GM12872 (cell line): ENCODE measurements around the gene STXBP5.

Experiments
- CTCF ChIP-seq: IDR thresholded peaks from 3 replicates; pipeline ENCODE4 v1.5.1; 2011; ENCODE audit warnings: low read depth, mild to moderate bottlenecking, low read length, moderate library complexity; ENCODE audit not compliant: insufficient read depth

The STXBP5 gene

GRCh38 chr6:147231589-147231988 is 27.4 kb downstream of the STXBP5 start:
- no peak for TF ChIP-seq CTCF

- no peak for TF ChIP-seq CTCF
These were observed 30.5 kb downstream of the STXBP5 start for GRCh38 chr6:147234685-147235084.

- no peak for TF ChIP-seq CTCF
These were observed 33.9 kb downstream of the STXBP5 start for GRCh38 chr6:147238164-147238563.

GRCh38 chr6:147238906-147239305 is 34.7 kb downstream of the STXBP5 start:
- no peak for TF ChIP-seq CTCF

GRCh38 chr6:147244832-147245231 is 40.6 kb downstream of the STXBP5 start:
- TF ChIP-seq CTCF: no peak

- TF ChIP-seq CTCF: no peak
These were observed 41.5 kb downstream of the STXBP5 start for GRCh38 chr6:147245693-147246092.

GRCh38 chr6:147246853-147247635 is 42.8 kb downstream of the STXBP5 start:
- no peak for TF ChIP-seq CTCF

GRCh38 chr6:147248859-147249258 is 44.6 kb downstream of the STXBP5 start:
- TF ChIP-seq CTCF: no peak
